Tibial nerve (tissue), 4 donors: Measurements from ENCODE around the gene MYO3B.

Source experiments
- EP300 ChIP-seq, 2 donors: sonication (generic); formaldehyde crosslinking; IDR thresholded peaks; one replicate each; pipeline ENCODE4 v1.6.1; 2017; ENCODE audit warnings: antibody characterized with exemption in 2 of 2, mild to moderate bottlenecking in 1 of 2
- POLR2A ChIP-seq, 2 donors: fragments of 450-650 bp; IDR thresholded peaks; one replicate each; pipeline ENCODE4 v1.6.1; 2017; ENCODE audit warnings: antibody characterized with exemption in 2 of 2, mild to moderate bottlenecking in 2 of 2, moderate library complexity in 2 of 2
- TF ChIP-seq, protein P1 (sequence below), 5 experiments: fragments of 200-600 bp in 3 of 5; fragments of 450-650 bp in 2 of 5; sonication (generic) in 3 of 5; IDR thresholded peaks; one replicate each; pipeline ENCODE4 v1.5.1; 2016 to 2019; ENCODE audit warnings: antibody characterized with exemption in 5 of 5, mild to moderate bottlenecking in 3 of 5, moderate library complexity in 2 of 5

DNA sequence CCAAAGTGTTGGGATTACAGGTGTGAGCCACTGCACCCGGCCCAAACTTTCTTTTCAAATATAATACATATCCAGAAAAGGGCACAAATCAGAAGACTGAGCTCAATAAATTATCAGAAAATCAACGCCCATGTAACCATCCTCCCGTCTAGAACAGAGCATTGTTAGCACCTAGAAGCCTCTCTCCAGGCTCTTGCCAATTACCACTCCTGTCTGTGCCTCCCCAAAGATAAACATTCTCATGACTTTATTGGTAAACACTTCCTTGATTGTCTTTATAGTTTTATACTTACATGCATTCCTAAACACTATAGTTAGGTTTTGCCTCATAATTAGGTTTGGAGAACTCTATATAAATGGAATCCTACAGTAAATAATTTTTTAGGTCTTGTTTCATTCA is 478.7 kb downstream of the MYO3B start:
- TF ChIP-seq, protein P1, sequence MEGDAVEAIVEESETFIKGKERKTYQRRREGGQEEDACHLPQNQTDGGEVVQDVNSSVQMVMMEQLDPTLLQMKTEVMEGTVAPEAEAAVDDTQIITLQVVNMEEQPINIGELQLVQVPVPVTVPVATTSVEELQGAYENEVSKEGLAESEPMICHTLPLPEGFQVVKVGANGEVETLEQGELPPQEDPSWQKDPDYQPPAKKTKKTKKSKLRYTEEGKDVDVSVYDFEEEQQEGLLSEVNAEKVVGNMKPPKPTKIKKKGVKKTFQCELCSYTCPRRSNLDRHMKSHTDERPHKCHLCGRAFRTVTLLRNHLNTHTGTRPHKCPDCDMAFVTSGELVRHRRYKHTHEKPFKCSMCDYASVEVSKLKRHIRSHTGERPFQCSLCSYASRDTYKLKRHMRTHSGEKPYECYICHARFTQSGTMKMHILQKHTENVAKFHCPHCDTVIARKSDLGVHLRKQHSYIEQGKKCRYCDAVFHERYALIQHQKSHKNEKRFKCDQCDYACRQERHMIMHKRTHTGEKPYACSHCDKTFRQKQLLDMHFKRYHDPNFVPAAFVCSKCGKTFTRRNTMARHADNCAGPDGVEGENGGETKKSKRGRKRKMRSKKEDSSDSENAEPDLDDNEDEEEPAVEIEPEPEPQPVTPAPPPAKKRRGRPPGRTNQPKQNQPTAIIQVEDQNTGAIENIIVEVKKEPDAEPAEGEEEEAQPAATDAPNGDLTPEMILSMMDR (IDR thresholded peaks at IDR 0.05), result no peak
- TF ChIP-seq EP300 (IDR thresholded peaks at IDR 0.05) (no peak), POLR2A (IDR thresholded peaks at IDR 0.05) (no peak)
